HG03108 (cell line): ENCODE results near the gene TGFBRAP1.
"Not testable (repeated sequence)": the region's sequence is repeated elsewhere in the genome, so short reads cannot be mapped to it uniquely, and the experiment has no call there.

Experiments
- ATAC-seq: cut with Tn5 transposase; IDR thresholded peaks from one replicate; pipeline ENCODE4 v1.9.1; 2021; ENCODE audit warnings: moderate library complexity; ENCODE audit not compliant: unreplicated experiment

The TGFBRAP1 gene

GRCh38 chr2:105357122-105357521 is 27.6 kb upstream of the TGFBRAP1 start:
- no peak for ATAC-seq

- ATAC-seq, result no peak
Observed at GRCh38 chr2:105344704-105345345, 15.3 kb upstream of the TGFBRAP1 start.

GRCh38 chr2:105339414-105339813 is 9.9 kb upstream of the TGFBRAP1 start:
- ATAC-seq, result no peak

GRCh38 chr2:105338020-105338385 is 8.5 kb upstream of the TGFBRAP1 start:
- ATAC-seq, result peak; percentile 15

- peak; percentile 79 for ATAC-seq
Observed at GRCh38 chr2:105337122-105338019, 7.8 kb upstream of the TGFBRAP1 start, which contains the start of gene C2orf49. TSS of gene C2orf49 (plus strand) at chr2:105337540. CDS start at chr2:105337588, 48 bp downstream.

GRCh38 chr2:105336786-105337121 is 7.2 kb upstream of the TGFBRAP1 start:
- ATAC-seq, result no peak

- ATAC-seq, result no peak
Observed at GRCh38 chr2:105335469-105335868, 5.9 kb upstream of the TGFBRAP1 start.

GRCh38 chr2:105334211-105334610 is 4.7 kb upstream of the TGFBRAP1 start:
- no peak for ATAC-seq

GRCh38 chr2:105330681-105331375 is 1.3 kb upstream of the TGFBRAP1 start:
- no peak for ATAC-seq

- ATAC-seq, result no peak
Observed at GRCh38 chr2:105329197-105329554, 359 bp downstream of the TGFBRAP1 start.

- ATAC-seq, result no peak
Observed at GRCh38 chr2:105328281-105329196, 996 bp downstream of the TGFBRAP1 start.

- no peak for ATAC-seq
Observed at GRCh38 chr2:105327690-105328089, 1.8 kb downstream of the TGFBRAP1 start.

GRCh38 chr2:105327271-105327670 is 2.3 kb downstream of the TGFBRAP1 start:
- ATAC-seq, result not testable (repeated sequence)

- ATAC-seq, result no peak
Observed at GRCh38 chr2:105325389-105325963, 4.1 kb downstream of the TGFBRAP1 start.

- no peak for ATAC-seq
Observed at GRCh38 chr2:105324732-105325131, 4.8 kb downstream of the TGFBRAP1 start.

GRCh38 chr2:105324101-105324500 is 5.4 kb downstream of the TGFBRAP1 start:
- no peak for ATAC-seq

- ATAC-seq, result no peak
Observed at GRCh38 chr2:105323111-105323510, 6.4 kb downstream of the TGFBRAP1 start.

- ATAC-seq, result no peak
Observed at GRCh38 chr2:105321875-105322646, 7.5 kb downstream of the TGFBRAP1 start.

GRCh38 chr2:105320651-105321215 is 8.8 kb downstream of the TGFBRAP1 start:
- no peak for ATAC-seq
